Skeletal muscle tissue (tissue), 4 donors: ENCODE data around the gene SMIM27. TPM values are rescaled to one million over a fixed set of nuclear protein-coding genes. Genes with fewer than 3 reads are reported as not detected.
A peak's percentile ranks its signal among the peaks of the same experiment; 100 is the strongest.

Experiments used
- H3K27ac ChIP-seq: one replicate; pipeline ENCODE4 v1.7.0; 2013; ENCODE audit warnings: mild to moderate bottlenecking, low read depth, low read length, inconsistent platforms
- H3K27me3 ChIP-seq, 3 donors: one replicate each; pipeline ENCODE4 v1.7.0; 2013; ENCODE audit warnings: low read length in 3 of 3; ENCODE audit not compliant: control insufficient read depth in 3 of 3, insufficient read depth in 3 of 3
- H3K36me3 ChIP-seq, 3 donors: one replicate each; pipeline ENCODE4 v1.7.0; 2013; ENCODE audit warnings: low read length in 3 of 3; ENCODE audit not compliant: control insufficient read depth in 3 of 3, insufficient read depth in 3 of 3
- H3K4me1 ChIP-seq, 3 donors: one replicate each; pipeline ENCODE4 v1.7.0; 2013; ENCODE audit warnings: low read length in 3 of 3, mild to moderate bottlenecking in 3 of 3; ENCODE audit not compliant: control insufficient read depth in 3 of 3, insufficient read depth in 3 of 3
- H3K4me3 ChIP-seq, 3 donors: one replicate each; pipeline ENCODE4 v1.7.0; 2013; ENCODE audit warnings: low read length in 3 of 3
- H3K9ac ChIP-seq, 3 donors: one replicate each; pipeline ENCODE4 v1.7.0; 2013; ENCODE audit warnings: low read length in 3 of 3, mild to moderate bottlenecking in 3 of 3, moderate library complexity in 2 of 3, low read depth in 1 of 3
- H3K9me3 ChIP-seq, 3 donors: one replicate each; pipeline ENCODE4 v1.7.0; 2013; ENCODE audit warnings: low read length in 3 of 3; ENCODE audit not compliant: control insufficient read depth in 3 of 3
- total RNA-seq: library from RNA; depleted of rRNA; stranded (reverse); fragments of >200 nt; gene quantifications from one replicate; pipeline ENCODE4 v1.2.3, GENCODE V29; 2014
- donor health status: Osteomylitis.

SMIM27 gene
- total RNA-seq, 1 donor from 2014 or later, result 3.1 TPM

- H3K36me3 ChIP-seq, result peaks cover 0 to 8% (median 2%) of the 10 kb centered on the region in 3 donors
- H3K4me3 ChIP-seq, result peak overlapping the region in 2 of 3 donors; percentile 97 to 98
- no peaks in the 10 kb centered on the region for H3K9me3 ChIP-seq
- H3K4me1 ChIP-seq, result peaks cover 12 to 24% (median 19%) of the 10 kb centered on the region in 3 donors
- no peaks in the 10 kb centered on the region for H3K27me3 ChIP-seq
- peak overlapping the region; percentile 87 for H3K27ac ChIP-seq
- peak overlapping the region in 1 of 3 donors; percentile 94 for H3K9ac ChIP-seq
Observed at GRCh38 chr9:32573821-32574220, 21.7 kb downstream of the SMIM27 start.

DNA sequence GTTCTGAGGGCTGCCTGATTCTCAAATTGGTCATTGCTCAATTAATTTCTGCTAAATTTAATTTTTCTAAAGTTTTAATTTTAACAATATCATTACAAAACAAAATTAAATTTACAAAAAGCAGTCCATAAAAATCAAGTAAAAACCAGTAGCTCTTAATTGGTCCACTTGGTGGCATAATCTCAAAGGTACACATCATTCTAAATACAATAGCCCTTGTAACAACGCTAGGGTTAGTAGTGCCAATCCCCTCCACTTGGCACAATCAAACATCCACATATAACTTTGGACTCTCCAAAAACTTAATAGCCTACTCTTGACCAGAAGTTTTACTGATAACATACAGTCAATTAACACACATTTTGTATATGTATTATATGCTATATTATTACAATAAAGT, 22.7 kb downstream of the SMIM27 start:
- Histone ChIP-seq H3K4me1 (peaks cover 12 to 23% (median 19%) of the 10 kb centered on the region in 3 donors), H3K4me3 (no peak overlapping the region), H3K9me3 (no peaks in the 10 kb centered on the region), H3K36me3 (peaks cover 0 to 3% (median 2%) of the 10 kb centered on the region in 3 donors), H3K27ac (no peak overlapping the region), H3K27me3 (no peaks in the 10 kb centered on the region), H3K9ac (no peak overlapping the region)

DNA sequence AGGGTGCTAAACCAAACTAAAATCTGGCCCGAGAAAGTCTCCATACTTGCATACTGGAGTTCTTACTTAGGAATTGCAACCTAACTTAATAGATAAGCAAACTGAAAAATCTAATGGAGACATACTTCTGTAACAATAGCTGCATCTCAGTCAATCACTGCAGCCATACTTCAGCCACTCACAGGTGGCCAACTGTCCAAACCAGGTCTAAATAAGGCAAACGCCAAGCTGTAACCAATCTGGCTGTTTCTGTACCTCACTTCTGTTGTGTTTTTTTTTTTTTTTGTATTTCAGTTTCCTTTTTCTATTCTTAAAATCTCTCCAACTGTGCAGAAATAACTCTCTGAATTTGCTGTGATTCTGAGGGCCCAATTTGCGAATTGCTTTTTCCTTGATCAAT, 25.2 kb downstream of the SMIM27 start:
- peaks cover 5 to 7% (median 6%) of the 10 kb centered on the region in 3 donors for H3K4me1 ChIP-seq
- H3K9me3 ChIP-seq, result no peaks in the 10 kb centered on the region

DNA sequence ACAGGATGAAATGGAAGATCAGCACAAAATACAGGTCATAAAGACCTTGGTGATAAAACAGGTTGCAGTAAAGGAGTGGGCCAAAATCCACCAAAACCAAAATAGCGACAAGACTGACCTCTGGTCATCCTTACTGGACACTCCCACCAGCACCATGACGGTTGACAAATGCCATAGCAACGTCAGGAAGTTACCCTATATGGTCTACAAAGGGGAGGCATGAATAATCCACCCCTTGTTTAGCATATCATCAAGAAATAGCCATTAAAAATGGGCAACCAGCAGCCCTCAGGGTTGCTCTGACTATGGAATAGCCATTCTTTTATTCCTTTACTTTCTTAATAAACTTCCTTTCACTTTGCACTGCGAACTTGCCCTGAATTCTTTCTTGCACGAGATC, 26.8 kb downstream of the SMIM27 start:
- no peaks in the 10 kb centered on the region for H3K27me3 ChIP-seq
- no peak overlapping the region for H3K27ac ChIP-seq
- no peaks in the 10 kb centered on the region for H3K36me3 ChIP-seq
- no peak overlapping the region for H3K4me3 ChIP-seq
- H3K4me1 ChIP-seq, result no peaks in the 10 kb centered on the region
- H3K9ac ChIP-seq, result peak overlapping the region in 1 of 3 donors; percentile 57
- H3K9me3 ChIP-seq, result no peaks in the 10 kb centered on the region

More for the DNA sequence above, 25.2 kb downstream of the SMIM27 start:
- H3K4me3 ChIP-seq, result no peak overlapping the region
- H3K9ac ChIP-seq, result no peak overlapping the region
- H3K36me3 ChIP-seq, result no peaks in the 10 kb centered on the region
- no peaks in the 10 kb centered on the region for H3K27me3 ChIP-seq
- H3K27ac ChIP-seq, result no peak overlapping the region

- Histone ChIP-seq H3K36me3 (no peaks in the 10 kb centered on the region), H3K27me3 (no peaks in the 10 kb centered on the region), H3K9ac (no peak overlapping the region), H3K9me3 (no peaks in the 10 kb centered on the region), H3K4me1 (no peaks in the 10 kb centered on the region), H3K4me3 (no peak overlapping the region), H3K27ac (no peak overlapping the region)
Observed at GRCh38 chr9:32579706-32580331, 27.7 kb downstream of the SMIM27 start.

GRCh38 chr9:32580631-32581300, 28.6 kb downstream of the SMIM27 start:
- no peaks in the 10 kb centered on the region for H3K27me3 ChIP-seq
- H3K27ac ChIP-seq, result no peak overlapping the region
- no peak overlapping the region for H3K9ac ChIP-seq
- no peaks in the 10 kb centered on the region for H3K36me3 ChIP-seq
- H3K4me3 ChIP-seq, result no peak overlapping the region
- H3K4me1 ChIP-seq, result no peaks in the 10 kb centered on the region
- H3K9me3 ChIP-seq, result no peaks in the 10 kb centered on the region

- H3K27ac ChIP-seq, result no peak overlapping the region
- no peaks in the 10 kb centered on the region for H3K4me1 ChIP-seq
- no peaks in the 10 kb centered on the region for H3K36me3 ChIP-seq
- H3K9me3 ChIP-seq, result no peaks in the 10 kb centered on the region
- no peak overlapping the region for H3K4me3 ChIP-seq
- H3K27me3 ChIP-seq, result no peaks in the 10 kb centered on the region
- no peak overlapping the region for H3K9ac ChIP-seq
Observed at GRCh38 chr9:32581512-32582143, 29.5 kb downstream of the SMIM27 start.

DNA sequence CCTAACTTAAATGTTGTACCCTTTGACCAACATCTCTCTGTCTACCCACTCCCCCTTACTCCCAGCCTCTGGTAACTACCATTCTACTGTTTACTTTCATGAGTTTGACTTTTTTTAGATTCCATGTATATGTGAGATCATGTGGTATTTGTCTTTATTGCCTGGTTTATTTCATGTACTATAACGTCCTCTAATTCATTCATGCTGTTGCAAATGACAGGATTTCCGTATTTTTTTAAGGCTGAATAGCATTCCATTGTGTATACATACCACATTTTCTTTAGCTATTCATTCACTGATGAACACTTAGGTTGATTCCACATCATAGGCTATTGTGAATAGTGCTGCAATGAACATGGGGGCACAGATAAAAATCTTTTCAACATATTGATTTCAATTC, 32.7 kb downstream of the SMIM27 start:
- Histone ChIP-seq H3K4me3 (no peak overlapping the region), H3K9ac (no peak overlapping the region), H3K36me3 (no peaks in the 10 kb centered on the region), H3K27ac (no peak overlapping the region), H3K27me3 (no peaks in the 10 kb centered on the region), H3K9me3 (no peaks in the 10 kb centered on the region), H3K4me1 (no peaks in the 10 kb centered on the region)

- no peaks in the 10 kb centered on the region for H3K4me1 ChIP-seq
- no peaks in the 10 kb centered on the region for H3K27me3 ChIP-seq
- H3K9ac ChIP-seq, result no peak overlapping the region
- H3K27ac ChIP-seq, result no peak overlapping the region
- no peak overlapping the region for H3K4me3 ChIP-seq
- H3K36me3 ChIP-seq, result no peaks in the 10 kb centered on the region
- H3K9me3 ChIP-seq, result no peaks in the 10 kb centered on the region
Observed at GRCh38 chr9:32587901-32588300, 35.8 kb downstream of the SMIM27 start.

DNA sequence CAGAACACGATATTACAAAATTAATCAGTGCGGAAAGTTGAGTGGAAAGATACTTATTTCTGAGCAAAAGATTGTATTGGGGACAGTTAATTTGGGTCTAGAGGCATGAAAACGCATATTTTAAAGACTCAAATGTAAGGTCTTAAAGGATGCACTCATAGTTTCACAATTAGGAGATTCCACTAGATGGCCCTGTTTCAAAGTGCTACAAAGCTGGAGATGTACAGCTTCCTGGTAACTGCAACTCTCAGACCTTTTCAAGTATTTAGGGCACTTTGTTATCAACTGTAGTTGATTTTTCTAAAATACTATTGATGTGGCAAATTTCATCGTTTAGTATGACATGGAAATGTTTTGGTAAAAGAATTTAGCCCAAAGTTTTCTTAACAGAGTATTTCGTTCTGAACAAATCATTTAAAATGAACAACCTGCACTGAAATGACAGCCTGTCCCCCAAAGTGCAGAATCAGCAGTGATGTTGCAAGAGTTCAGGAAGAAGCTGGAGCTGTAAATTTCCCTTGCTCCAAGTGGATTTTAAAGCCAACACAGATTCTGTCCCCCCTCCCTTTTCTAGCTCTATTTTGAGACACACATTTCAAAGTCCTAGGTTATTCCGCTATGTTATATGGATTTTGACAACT, 37.1 kb downstream of the SMIM27 start:
- Histone ChIP-seq H3K27me3 (no peaks in the 10 kb centered on the region), H3K9me3 (no peaks in the 10 kb centered on the region), H3K4me3 (no peak overlapping the region), H3K4me1 (no peaks in the 10 kb centered on the region), H3K9ac (no peak overlapping the region), H3K27ac (no peak overlapping the region), H3K36me3 (no peaks in the 10 kb centered on the region)
